Ammon's horn (tissue), 1 donor: ENCODE measurements around the gene ZHX3.
A peak's percentile ranks its signal among the peaks of the same experiment; 100 is the strongest.

ENCODE experiments used
- DNase-seq: peaks from one replicate; pipeline ENCODE4 v3.0.0-alpha.2; 2016; ENCODE audit warnings: low spot score

Gene ZHX3

GRCh38 chr20:41224281-41224680 is 93.2 kb downstream of the ZHX3 start:
- DNase-seq: no peak

- DNase-seq: no peak
These were observed 94.4 kb downstream of the ZHX3 start for GRCh38 chr20:41223112-41223511.

- DNase-seq: no peak
These were observed 94.8 kb downstream of the ZHX3 start for GRCh38 chr20:41222703-41223102.

- peak; percentile 84 for DNase-seq
These were observed 95.2 kb downstream of the ZHX3 start for GRCh38 chr20:41222296-41222695.

- DNase-seq: no peak
These were observed 95.8 kb downstream of the ZHX3 start for GRCh38 chr20:41221614-41222218.

GRCh38 chr20:41219824-41220223 is 97.7 kb downstream of the ZHX3 start:
- no peak for DNase-seq

- DNase-seq: no peak
These were observed 99.1 kb downstream of the ZHX3 start for GRCh38 chr20:41218466-41218865.

- no peak for DNase-seq
These were observed 100.1 kb downstream of the ZHX3 start for GRCh38 chr20:41217422-41217821.

GRCh38 chr20:41214666-41215065 is 102.9 kb downstream of the ZHX3 start:
- DNase-seq: no peak

GRCh38 chr20:41214202-41214601 is 103.3 kb downstream of the ZHX3 start:
- DNase-seq: no peak

- DNase-seq: no peak
These were observed 104.2 kb downstream of the ZHX3 start for GRCh38 chr20:41213150-41213820.

- peak; percentile 92 for DNase-seq
These were observed 112.2 kb downstream of the ZHX3 start for GRCh38 chr20:41205313-41205712.

- DNase-seq: no peak
These were observed 112.9 kb downstream of the ZHX3 start for GRCh38 chr20:41204304-41205265.

- no peak for DNase-seq
These were observed 113.9 kb downstream of the ZHX3 start for GRCh38 chr20:41203660-41204059.

GRCh38 chr20:41202426-41202825 is 115.1 kb downstream of the ZHX3 start:
- no peak for DNase-seq

- no peak for DNase-seq
These were observed 115.8 kb downstream of the ZHX3 start for GRCh38 chr20:41201760-41202159.

- DNase-seq: peak; percentile 13
These were observed 116.9 kb downstream of the ZHX3 start for GRCh38 chr20:41200446-41201202.

GRCh38 chr20:41198443-41198842 is 119.1 kb downstream of the ZHX3 start:
- no peak for DNase-seq

GRCh38 chr20:41196653-41197225 is 120.8 kb downstream of the ZHX3 start:
- DNase-seq: no peak

GRCh38 chr20:41192575-41192974 is 125.0 kb downstream of the ZHX3 start:
- no peak for DNase-seq
